PFSK-1 (cell line): ENCODE data around the gene SKAP2.

Source experiments
- POLR2AphosphoS5 ChIP-seq: IDR thresholded peaks from 2 replicates; pipeline ENCODE4 v1.6.1; 2012; ENCODE audit warnings: low read depth, mild to moderate bottlenecking, control low read depth, low read length, moderate library complexity
- SIN3A ChIP-seq: IDR thresholded peaks from 2 replicates; pipeline ENCODE4 v1.6.1; 2012; ENCODE audit warnings: mild to moderate bottlenecking, low read length, moderate library complexity, borderline replicate concordance; ENCODE audit not compliant: insufficient read depth
- TAF1 ChIP-seq: IDR thresholded peaks from 2 replicates; pipeline ENCODE4 v1.6.1; 2012; ENCODE audit warnings: low read length, control low read depth, borderline replicate concordance; ENCODE audit not compliant: insufficient read depth
- TF ChIP-seq, protein P1 (sequence below), 2 experiments: IDR thresholded peaks; 2 replicates each; pipeline versions ENCODE4 v1.6.1 to v1.8.0; 2011 to 2012; ENCODE audit warnings: low read depth in 2 of 2, low read length in 2 of 2, control low read depth in 1 of 2, inconsistent platforms in 1 of 2, mild to moderate bottlenecking in 1 of 2, moderate library complexity in 1 of 2; ENCODE audit not compliant: insufficient read depth in 1 of 2

DNA sequence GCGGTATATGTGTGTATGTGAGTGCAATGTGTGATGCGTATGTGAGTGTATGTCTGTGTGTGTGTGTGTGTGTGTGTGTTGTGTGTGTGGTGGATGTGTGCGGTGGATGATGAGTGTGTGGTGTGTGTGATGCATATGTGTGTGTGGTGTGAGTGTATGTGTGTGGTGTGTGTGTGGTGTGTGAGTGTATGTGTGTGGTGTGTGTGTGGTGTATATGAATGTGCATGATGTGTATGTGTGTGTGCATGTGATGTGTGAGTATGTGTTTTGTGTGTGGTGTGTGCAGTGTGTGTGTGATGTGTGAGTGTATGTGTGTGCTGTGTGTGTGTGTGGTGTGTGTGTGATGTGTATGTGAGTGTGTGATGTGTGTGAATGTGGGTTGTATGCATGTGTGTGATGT lies 222.0 kb downstream of the SKAP2 start:
- no peak for TF ChIP-seq SIN3A
- TF ChIP-seq, protein P1, sequence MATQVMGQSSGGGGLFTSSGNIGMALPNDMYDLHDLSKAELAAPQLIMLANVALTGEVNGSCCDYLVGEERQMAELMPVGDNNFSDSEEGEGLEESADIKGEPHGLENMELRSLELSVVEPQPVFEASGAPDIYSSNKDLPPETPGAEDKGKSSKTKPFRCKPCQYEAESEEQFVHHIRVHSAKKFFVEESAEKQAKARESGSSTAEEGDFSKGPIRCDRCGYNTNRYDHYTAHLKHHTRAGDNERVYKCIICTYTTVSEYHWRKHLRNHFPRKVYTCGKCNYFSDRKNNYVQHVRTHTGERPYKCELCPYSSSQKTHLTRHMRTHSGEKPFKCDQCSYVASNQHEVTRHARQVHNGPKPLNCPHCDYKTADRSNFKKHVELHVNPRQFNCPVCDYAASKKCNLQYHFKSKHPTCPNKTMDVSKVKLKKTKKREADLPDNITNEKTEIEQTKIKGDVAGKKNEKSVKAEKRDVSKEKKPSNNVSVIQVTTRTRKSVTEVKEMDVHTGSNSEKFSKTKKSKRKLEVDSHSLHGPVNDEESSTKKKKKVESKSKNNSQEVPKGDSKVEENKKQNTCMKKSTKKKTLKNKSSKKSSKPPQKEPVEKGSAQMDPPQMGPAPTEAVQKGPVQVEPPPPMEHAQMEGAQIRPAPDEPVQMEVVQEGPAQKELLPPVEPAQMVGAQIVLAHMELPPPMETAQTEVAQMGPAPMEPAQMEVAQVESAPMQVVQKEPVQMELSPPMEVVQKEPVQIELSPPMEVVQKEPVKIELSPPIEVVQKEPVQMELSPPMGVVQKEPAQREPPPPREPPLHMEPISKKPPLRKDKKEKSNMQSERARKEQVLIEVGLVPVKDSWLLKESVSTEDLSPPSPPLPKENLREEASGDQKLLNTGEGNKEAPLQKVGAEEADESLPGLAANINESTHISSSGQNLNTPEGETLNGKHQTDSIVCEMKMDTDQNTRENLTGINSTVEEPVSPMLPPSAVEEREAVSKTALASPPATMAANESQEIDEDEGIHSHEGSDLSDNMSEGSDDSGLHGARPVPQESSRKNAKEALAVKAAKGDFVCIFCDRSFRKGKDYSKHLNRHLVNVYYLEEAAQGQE (IDR thresholded peaks at IDR 0.05; ENCODE audit: insufficient read depth in 1 of 2, low read depth in 2 of 2, low read length in 2 of 2) = no peak
- no peak for TF ChIP-seq TAF1
- no peak for TF ChIP-seq POLR2AphosphoS5
